GOT3 (cell line): ENCODE measurements around the gene OTOG.

Experiments
- DNase-seq: peaks from one replicate; lab custom pipeline; 2025; ENCODE audit warnings: mixed read lengths; lab: John Stamatoyannopoulos, UW

OTOG gene

GRCh38 chr11:17651681-17652080 lies 104.6 kb downstream of the OTOG start:
- DNase-seq, result no peak

GRCh38 chr11:17652556-17652955 lies 105.5 kb downstream of the OTOG start:
- DNase-seq, result no peak

GRCh38 chr11:17653611-17654010 lies 106.6 kb downstream of the OTOG start:
- no peak for DNase-seq

GRCh38 chr11:17655682-17656081 lies 108.6 kb downstream of the OTOG start:
- DNase-seq, result no peak

- DNase-seq, result no peak
Measured at GRCh38 chr11:17658211-17658610, 111.2 kb downstream of the OTOG start.

GRCh38 chr11:17668166-17668565 lies 121.1 kb downstream of the OTOG start:
- no peak for DNase-seq

- no peak for DNase-seq
Measured at GRCh38 chr11:17672469-17672868, 125.4 kb downstream of the OTOG start.

- DNase-seq, result no peak
Measured at GRCh38 chr11:17673951-17674350, 126.9 kb downstream of the OTOG start.

GRCh38 chr11:17682848-17683247 lies 135.8 kb downstream of the OTOG start:
- no peak for DNase-seq

- no peak for DNase-seq
Measured at GRCh38 chr11:17683377-17684161, 136.5 kb downstream of the OTOG start.

- DNase-seq, result no peak
Measured at GRCh38 chr11:17684550-17684949, 137.5 kb downstream of the OTOG start.

GRCh38 chr11:17686231-17686980 lies 139.3 kb downstream of the OTOG start:
- no peak for DNase-seq

GRCh38 chr11:17687946-17688670 lies 141.0 kb downstream of the OTOG start:
- no peak for DNase-seq

GRCh38 chr11:17691550-17691949 lies 144.5 kb downstream of the OTOG start:
- DNase-seq, result no peak

- DNase-seq, result no peak
Measured at GRCh38 chr11:17691976-17692375, 144.9 kb downstream of the OTOG start.

- no peak for DNase-seq
Measured at GRCh38 chr11:17692931-17693330, 145.9 kb downstream of the OTOG start.

- no peak for DNase-seq
Measured at GRCh38 chr11:17693531-17693930, 146.5 kb downstream of the OTOG start.

GRCh38 chr11:17694494-17695110 lies 147.5 kb downstream of the OTOG start:
- no peak for DNase-seq

GRCh38 chr11:17695454-17696441 lies 148.7 kb downstream of the OTOG start:
- no peak for DNase-seq

- DNase-seq, result no peak
Measured at GRCh38 chr11:17696741-17697140, 149.7 kb downstream of the OTOG start.
